Hematopoietic multipotent progenitor cell treated with erythropoietin and hydrocortisone succinate and interleukin-3 and kit ligand, for 17 days (in vitro differentiated cells): ENCODE results near the gene ACOX3.
"Not testable (repeated sequence)": the region's sequence is repeated elsewhere in the genome, so short reads cannot be mapped to it uniquely, and the experiment has no call there.

ENCODE experiments used
- DNase-seq: peaks from one replicate; pipeline ENCODE4 v3.0.0-alpha.2; 2015; ENCODE audit warnings: low spot score

The ACOX3 gene

DNA sequence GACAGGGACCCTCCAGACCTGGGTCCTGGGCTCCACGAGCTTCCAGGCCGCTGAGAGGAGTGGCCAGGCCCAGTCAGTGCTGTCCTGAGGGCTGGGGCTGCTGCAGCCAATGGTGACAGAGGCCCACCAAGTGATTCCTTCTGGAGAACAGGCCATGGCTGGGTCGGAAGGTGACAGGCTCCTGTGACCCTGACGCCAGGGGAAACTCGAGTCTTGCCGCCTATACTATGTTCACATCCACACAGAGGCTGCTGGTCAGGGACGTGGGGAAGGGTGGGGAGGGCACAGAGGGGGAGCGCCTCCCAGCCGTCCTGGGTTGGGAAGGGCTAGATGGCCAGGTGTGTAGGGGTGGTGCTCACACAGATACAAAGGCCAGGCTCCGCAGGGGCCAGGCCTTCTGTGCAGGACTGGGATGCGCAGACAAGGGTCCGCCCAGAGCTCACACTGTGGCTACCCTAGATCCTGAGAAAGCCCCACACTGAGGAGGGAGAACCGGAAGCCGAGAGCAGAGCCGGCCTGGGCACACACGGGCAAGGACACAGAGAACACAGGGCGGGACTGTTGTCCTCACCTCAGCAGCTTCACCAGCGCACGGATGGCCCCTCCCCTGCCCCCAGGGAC, 89.6 kb downstream of the ACOX3 start:
- DNase-seq = no peak

DNA sequence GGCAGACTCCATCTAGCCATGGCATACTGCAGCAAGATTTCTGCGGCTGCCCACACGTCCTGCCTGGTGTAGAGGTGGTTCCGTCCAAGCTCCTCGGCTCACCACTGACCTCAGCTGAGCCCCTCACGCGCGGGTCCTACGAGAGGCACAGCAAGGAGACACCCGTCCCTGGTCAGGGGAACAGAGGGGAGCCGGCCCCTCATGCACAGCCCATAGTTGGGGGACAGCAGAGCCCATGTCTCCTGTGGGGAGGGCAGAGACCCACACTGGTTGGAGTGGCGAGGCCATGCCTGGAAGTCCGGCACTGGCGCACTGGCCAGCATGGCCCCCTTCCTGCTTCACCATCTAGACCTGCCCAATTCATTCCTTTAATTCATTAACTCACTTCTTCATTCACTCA, 90.2 kb downstream of the ACOX3 start:
- DNase-seq = no peak

DNA sequence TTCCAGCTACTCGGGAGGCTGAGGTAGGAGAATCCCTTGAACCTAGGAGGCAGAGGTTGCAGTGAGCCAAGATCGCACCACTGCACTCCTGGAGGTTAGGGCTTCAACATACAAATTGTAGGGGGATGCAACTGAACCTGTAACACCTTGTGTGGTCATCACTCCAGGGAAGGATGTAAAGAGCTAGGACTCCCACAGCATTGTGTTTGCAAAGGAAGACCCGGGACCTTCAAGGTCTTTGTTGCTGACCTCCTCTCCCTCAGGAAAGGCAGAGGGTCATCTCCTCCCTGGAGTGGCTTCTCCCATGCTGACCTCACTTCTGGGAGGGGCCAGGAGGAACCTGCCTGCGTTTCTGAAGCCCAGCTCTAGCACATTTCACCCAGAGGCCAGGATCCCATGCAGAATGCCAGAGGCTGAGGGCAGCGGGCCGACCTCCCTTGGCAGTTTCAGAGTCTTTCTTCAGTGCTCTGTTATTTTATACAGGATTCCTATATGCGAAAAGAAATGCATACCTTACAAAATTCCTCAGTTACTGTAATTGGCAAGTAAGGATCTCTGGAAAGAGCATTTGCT, 90.8 kb downstream of the ACOX3 start:
- no peak for DNase-seq

DNA sequence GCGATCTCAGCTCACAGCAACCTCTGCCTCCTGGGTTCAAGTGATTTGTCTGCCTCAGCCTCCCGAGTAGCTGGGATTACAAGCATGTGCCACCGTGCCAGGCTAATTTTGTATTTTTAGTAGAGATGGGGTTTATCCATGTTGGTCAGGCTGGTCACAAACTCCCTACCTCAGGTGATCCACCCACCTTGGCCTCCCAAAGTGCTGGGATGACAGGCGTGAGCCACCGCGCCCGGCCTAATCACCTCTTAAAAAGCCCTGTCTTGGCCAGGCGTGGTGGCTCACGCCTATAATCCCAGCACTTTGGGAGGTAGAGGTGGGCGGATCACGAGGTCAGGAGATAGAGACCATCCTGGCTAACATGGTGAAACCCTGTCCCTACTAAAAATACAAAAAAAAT, 91.3 kb downstream of the ACOX3 start:
- DNase-seq = not testable (repeated sequence)

DNA sequence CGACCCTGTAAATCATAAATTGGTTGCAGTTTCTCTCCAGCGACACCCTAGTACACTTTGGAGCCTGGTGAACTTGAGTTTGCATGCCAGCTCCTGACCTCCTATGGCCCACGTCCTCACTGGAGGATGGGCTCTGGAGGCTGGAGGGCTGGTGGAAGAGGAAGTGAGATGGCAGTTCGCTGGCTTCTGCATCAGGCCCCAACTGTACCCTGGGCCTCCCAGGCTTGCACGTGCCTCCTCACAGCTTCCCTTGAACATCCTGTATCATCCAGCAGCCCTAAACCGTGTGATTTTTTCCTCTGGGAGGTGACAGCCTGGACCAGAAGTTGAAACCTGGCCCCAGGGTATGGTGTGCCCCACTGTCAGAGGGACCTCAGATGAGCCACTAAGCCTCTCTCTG, 92.5 kb downstream of the ACOX3 start:
- no peak for DNase-seq

DNA sequence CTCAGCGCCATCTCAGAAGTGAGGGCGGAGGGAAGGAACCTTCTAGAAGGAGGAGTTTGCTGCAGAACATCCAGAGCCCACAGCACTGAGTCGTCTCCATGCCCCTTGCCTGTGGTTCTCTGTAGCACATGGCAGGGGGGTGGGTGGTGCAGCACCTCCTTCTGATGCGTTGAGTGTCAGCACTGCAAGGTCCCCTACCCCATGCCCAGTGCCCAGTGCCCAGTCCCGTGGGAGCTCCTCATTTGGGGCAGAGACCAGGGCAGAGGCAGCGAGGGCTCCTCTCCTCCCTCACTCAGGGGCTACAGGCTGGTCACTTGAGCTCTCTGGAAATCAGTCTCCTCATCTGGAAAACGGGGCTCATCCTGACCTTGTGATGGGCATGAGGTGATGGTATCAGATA, 92.9 kb downstream of the ACOX3 start:
- DNase-seq = no peak

DNA sequence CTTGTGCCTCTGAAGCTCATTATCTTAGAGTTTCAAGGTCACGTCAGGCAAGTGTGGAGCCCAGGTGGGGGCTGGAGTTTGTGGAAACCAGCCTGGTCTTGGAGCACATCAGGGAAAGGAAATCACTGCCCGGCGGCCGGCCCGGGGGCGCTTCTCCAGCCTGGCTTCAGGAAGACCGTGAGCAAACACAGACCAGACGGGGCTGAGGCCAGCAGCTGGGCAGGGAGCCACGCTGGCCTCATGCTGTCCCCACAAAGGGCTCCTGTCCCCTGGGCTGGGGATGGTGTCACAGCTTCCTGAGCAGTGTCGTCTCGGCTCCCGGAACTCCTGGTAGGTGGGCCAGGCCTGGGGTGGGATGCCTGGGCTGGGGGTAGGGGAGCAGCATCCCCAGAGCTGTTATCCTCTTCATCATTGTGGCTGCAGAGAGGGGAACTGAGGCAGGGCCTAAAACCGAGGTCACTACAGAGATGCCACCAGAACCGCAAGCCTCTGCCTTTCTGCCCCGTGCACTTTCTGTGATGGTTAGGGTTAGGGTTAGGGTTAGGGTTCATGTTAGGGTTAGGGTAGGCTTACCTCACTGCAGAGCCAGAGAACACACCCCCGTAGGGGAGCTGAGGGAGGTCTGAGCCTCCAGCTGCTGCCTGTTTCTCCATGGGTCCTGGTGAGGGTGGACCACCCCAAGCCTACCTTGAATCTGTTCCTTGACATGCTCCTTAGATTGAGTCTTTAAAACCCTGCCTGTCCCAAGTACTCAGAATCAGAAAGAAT, 93.5 kb downstream of the ACOX3 start:
- no peak for DNase-seq

DNA sequence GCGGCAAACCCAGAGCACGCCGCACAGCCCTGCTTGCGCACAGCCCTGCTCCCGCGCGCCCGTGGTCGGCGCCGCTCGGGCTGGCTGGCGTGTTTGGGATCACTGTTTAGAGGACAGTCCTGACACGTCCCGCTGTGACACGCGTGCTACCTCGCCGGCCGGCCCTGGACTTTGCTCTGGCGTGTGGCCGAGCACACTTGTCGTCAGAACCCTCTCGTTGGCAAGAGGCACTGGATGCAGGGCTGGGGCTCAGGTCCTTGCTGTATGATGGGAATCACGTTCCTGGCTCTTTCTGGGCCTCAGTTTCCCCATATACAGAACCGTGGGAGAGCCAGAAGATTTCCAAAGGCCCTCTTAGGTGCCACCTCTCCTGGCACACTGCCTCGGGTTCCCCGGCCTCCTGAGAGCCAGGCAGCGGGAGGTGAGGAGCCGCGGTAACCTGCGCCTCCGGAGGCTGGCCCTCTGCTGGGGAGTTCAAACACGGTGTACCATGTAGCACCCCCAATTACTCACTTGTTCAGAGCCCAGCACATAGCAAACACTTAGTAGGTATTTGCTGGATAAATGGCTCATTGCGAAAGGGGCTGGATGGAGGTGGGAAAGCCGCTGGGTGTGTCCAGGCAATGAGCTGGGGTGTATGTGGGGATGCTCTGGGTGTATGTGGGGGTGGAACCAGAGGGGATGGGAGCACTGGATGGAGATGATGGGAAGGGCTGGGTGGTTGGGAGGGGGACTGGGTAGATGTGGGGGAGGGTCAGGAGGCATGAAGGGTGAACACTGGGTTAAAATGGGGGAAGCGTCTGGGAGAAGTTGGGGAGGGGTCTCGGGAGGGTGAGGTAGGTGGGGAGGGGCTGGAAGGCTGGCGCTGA, 94.3 kb downstream of the ACOX3 start:
- no peak for DNase-seq

DNA sequence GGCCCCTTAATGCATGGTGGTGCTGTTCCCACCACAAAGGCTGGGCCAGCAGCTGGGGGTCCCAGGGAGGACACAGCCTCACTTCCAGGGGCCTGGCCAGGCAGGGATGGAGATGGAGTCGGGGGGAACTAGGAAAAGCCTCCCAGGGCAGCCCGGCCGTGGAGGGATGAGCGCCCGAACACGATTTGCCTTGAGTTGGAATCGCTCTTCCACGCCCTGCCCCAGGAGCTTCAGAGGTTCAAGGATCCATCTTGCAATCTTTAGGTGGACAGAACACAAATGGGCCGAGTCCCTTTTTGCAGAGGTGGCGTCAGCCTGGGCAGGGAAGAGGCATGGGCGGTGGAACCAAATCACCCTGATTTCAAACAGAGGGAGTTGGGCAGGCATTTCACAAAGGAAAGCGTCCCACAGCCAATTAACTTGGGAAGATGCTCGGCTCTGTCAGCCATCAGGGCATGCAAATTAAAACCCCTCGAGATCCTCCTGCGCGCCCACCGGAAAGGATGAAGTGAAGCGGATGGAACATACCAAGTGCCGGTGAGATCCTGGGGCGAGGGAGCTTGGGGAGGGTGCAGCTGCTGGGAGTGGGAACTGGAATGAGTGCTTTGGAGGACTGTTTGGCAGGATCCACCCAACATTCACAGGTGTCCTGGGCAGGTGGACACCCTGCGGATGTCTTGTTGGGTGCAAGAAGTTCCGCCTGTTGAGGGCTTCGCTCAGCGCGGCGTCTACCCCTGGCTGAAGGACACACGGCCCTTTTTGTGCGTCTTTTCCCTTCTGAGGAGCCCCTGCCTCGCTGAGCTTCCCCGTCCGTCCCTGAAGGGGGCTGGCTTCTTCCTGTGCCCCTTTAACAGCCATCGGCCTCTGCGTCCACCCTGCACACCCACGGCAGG, 95.2 kb downstream of the ACOX3 start:
- no peak for DNase-seq

DNA sequence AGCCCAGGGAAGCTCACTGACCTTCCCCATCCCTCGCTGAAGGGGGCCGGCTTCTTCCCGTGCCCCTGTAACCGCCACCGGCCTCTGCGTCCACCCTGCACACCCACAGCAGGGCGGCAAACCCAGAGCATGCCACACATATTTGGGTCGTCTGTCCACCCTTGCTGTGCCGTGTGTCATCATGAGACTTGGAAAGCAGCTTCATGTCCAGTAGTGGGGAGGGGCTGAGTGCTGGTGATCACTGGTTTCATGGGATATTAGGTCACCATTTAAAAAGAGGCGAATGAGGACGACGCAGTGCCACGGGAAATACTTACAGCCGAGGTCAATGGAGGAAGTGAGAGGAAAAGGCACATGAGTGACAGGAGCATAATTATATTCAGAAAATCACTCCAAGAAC, 96.1 kb downstream of the ACOX3 start:
- no peak for DNase-seq

DNA sequence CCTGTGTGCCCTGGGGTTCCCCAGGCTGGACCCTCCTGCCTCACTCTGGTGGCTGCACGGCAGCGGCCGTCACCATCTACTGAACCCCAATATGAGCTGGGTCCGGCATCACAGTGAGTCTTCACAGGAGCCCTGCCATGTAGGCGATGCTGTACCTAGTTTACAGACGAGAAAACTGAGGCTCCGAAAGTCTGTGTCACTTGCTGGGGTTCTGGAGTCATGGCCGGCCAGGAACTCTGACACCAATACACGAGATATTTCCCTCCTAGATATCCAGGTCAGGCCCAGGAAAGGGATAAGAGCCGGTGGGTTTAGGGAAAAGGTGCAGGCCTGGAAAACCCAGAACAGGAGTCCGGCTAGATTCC, 96.6 kb downstream of the ACOX3 start:
- DNase-seq = no peak

DNA sequence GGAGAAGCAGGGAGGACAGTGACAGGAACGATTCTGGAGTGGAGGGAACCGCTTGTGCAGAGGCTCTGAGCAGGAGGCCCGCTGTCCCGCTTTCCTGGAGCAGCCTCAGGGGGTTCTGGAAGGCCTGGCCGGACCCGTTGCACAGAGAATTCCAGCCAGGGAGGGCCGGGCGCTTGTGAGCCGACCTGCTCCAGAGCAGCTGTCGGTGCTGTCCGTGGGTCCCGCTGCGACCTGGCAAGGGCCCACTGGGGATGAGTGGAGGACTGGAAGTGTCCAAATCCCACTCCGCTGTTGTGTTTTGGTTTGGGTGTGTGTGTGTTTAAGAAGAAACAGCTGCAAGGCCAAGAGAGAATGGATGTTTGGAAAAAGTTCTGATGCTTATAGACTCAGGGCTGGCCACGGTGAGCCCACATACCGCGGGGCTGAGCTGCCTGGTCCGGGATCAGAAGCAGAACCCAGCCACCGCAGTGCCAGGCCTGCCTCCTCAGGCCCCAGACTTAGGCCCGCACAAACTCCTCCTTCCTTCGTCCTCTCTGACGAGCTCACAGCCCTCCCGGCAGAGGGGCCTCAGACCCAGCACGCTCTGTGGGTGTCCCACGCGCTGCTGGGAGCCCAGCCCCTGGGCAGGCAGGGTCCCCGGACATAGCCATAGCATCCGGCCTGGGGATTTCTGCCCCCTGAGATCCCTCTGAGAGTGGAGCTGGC, 97.1 kb downstream of the ACOX3 start:
- no peak for DNase-seq

DNA sequence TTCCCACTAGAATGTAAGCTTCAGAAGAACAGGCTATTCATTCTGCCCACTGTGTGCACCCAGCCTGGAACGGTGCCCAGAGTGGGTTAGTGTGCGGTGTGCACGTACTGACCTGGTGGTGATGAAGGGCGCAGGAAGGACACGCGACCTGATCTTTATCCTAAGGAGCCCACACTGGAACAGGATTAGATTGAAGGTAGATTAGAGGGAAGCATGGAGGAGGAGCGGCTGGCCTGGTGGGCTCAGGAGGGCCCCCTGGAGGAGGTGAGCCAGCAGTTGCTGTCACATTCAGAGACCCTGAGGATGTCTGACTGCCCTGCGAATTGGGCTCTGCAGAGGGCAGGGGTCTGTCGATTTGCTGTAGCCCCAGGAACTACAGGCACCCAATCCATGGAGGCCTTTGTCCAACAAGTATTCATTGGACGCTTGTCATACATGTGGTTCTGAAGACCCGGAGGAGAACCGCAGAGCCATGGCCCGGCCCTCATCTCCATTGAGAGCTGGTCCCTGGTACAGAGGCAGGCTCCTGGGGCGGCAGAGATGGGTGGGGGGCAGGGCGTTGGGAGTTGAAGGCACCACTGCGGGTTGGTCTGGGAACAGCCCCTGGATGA, 97.8 kb downstream of the ACOX3 start:
- no peak for DNase-seq

DNA sequence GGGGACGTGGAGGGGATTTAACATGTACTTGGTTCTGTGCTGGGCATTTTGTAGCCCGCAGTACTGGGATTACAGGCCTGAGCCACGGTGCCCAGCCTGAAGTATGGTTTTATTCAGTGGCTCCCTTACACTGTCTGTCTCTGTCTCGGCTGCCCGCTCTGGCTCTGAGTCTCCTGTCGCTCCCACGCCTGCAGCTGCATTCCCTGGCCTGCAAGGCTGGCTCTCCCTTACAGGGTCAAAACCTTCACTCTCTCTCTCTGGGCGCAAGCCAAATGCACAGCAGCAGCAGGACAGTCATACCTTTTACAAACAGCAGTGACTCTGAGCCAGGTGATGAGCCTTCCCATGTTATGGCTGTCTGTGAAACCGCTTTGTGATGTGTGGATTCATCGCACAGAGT, 98.8 kb downstream of the ACOX3 start:
- no peak for DNase-seq

DNA sequence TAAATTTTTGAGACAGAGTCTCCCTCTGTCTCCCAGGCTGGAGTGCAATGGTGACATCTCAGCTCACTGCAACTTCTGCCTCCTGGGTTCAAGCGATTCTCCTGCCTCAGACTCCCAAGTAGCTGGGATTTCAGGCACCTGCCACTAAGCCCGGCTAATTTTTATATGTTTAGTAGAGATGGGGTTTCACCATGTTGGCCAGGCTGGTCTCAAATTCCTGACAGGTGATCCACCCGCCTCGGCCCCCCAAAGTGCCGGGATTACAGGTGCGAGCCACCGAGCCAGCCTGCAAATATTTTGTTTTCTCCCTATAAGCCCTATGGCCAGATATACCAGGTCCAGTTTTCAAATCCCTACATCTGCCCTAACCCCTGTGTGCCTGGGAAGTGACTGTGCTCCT, 99.2 kb downstream of the ACOX3 start:
- DNase-seq = not testable (repeated sequence)

DNA sequence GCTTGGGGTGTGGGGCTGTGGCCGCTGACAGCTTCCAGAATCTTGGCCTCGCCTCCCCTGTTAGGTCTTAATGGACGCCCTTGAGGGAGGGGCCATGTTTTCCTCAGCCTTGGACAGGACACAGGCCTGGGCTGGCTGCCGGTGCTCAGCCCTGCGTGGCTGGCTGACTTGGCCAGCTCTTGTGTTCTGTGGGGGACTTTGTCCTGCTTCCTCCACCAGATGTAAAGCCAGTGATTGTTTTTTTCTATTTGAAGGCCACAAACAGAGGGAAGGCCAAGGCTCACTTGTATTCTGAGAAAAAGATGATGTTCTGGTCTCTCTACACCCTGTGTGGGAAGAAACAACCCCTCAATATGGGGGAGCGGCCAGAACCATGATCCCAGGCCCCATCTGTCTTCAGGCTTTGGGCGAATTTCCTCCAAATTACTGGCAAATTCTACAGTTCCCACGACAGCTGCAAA, 99.7 kb downstream of the ACOX3 start:
- DNase-seq = no peak

DNA sequence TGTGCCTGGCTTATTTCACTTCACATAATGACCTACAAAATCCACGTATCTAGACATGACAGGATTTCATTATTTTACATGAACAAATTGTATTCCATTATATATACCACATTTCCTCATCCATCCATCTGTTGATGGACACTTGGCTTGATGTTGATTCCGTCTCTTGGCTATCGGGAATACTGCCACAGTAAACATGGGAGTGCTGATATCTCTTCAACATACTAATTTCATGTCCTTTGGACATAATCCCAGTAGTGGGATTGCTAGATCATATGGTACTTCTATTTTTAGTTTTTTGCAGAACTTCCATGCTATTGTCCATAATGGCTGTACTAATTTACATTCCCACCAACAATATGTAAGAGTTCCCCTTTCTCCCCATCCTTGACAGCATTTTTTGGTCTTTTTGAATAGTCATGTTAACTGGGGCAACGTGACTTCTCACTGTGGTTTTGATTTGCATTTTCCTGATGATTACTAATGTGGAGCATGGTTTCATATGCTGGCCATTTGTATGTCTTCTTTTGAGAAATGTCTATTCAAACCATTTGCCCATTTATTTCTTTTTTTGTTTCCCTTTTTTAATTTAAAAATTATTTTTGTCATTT, 102.1 kb downstream of the ACOX3 start:
- no peak for DNase-seq

DNA sequence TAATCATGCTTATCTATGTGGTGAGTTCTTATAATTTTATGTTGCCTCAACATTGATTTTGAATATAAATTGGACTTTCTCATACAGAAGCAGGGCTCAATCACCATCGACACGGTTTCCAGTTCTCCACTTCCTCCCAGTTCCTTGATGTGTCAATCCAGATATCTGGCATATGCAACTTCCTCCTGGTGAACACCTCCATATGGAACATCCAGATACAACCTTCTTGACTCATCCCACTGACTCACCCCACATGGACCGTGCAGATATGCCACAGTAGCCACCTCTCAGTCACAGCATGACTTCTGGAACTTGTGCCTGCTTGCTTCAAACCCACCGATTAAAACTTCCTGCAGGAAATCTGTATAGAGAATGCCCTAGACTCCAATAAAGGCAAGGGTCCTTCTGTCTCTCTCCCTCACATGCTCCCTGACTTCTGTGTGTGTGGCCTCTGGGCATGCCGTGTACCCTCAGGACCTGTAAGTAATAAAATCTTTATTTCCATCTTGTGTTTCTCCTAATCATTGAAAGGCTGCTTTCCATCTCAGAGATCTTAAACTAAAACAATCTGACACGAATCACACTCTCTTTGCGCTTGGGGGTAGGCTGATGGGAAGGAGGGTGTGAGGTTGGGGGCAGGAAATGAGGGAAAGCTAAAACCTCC, 104.0 kb downstream of the ACOX3 start:
- DNase-seq = no peak

DNA sequence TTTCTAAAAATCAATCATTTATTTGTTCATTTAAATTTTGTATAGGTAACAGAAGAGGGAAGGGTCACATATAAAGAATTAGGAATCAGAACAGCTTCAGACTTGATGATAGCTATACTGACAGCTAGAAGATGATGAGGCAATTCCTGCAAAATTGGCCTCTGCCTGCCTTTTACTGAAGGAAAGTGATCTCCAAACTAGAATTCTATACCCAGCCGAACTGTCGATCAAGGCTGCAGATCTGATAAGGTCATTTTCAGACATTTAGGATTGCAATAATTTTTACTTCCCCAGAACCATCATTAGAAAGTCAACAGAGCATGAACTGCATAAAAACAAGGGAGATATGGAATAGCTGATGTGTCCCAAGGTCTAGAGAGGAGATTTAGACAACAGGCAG, 104.7 kb downstream of the ACOX3 start:
- no peak for DNase-seq
